Measurements from ENCODE around the gene RBBP6.

DNA sequence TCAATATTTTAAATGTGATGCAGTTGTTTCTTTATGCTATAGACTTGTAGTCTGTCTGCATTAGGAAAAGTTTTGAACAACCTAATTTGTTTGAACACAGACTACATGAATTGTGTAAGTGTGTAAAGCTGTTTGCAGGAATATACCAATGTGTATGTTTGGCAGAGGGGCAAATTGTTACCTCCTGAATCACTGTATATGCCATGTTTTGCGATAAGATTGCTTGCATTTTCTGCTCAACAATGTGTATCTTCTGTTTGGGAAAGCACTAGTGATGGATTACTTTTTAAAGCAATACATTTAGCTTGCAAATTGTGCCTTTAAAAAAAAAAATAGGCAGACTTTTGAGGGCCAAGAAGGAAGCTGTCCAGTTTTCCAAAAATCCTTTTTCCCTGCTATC is 14.6 kb downstream of the RBBP6 start:
- no peak for TF ChIP-seq POLR2A (IDR thresholded peaks at IDR 0.05)
- TF ChIP-seq, protein P1, sequence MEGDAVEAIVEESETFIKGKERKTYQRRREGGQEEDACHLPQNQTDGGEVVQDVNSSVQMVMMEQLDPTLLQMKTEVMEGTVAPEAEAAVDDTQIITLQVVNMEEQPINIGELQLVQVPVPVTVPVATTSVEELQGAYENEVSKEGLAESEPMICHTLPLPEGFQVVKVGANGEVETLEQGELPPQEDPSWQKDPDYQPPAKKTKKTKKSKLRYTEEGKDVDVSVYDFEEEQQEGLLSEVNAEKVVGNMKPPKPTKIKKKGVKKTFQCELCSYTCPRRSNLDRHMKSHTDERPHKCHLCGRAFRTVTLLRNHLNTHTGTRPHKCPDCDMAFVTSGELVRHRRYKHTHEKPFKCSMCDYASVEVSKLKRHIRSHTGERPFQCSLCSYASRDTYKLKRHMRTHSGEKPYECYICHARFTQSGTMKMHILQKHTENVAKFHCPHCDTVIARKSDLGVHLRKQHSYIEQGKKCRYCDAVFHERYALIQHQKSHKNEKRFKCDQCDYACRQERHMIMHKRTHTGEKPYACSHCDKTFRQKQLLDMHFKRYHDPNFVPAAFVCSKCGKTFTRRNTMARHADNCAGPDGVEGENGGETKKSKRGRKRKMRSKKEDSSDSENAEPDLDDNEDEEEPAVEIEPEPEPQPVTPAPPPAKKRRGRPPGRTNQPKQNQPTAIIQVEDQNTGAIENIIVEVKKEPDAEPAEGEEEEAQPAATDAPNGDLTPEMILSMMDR (IDR thresholded peaks at IDR 0.05), result no peak
